Measurements from ENCODE around the gene TMEM214.

- TF ChIP-seq EZH2 (IDR thresholded peaks at IDR 0.05; ENCODE audit: borderline replicate concordance, low read length) = no peak
- no peak for TF ChIP-seq CTCF (IDR thresholded peaks at IDR 0.05; ENCODE audit: low read length)
These were observed 40.2 kb downstream of the TMEM214 start for GRCh38 chr2:27072920-27073319.

All from OCI-LY1 (cell line).